Testis (tissue), 5 donors: ENCODE results near the gene BSN. TPM values are rescaled to one million over a fixed set of nuclear protein-coding genes. Genes with fewer than 3 reads are reported as not detected.
A peak's percentile ranks its signal among the peaks of the same experiment; 100 is the strongest.

Experiments used
- DNase-seq: peaks from one replicate; pipeline ENCODE4 v3.0.0-alpha.2; 2019
- H3K27ac ChIP-seq, 2 donors: fragments of 200-600 bp; sonication (generic); one replicate each; pipeline ENCODE4 v1.5.1; 2019
- H3K27me3 ChIP-seq: fragments of 200-600 bp; sonication (generic); one replicate; pipeline ENCODE4 v1.5.1; 2019
- H3K36me3 ChIP-seq: fragments of 200-600 bp; sonication (generic); one replicate; pipeline ENCODE4 v1.5.1; 2017; ENCODE audit warnings: low read depth; ENCODE audit errors: missing control alignments
- H3K4me1 ChIP-seq: fragments of 200-600 bp; sonication (generic); one replicate; pipeline ENCODE4 v1.5.1; 2019
- H3K4me3 ChIP-seq, 2 donors: fragments of 200-600 bp; sonication (generic); one replicate each; pipeline ENCODE4 v1.5.1; 2017 to 2019
- H3K9me3 ChIP-seq: fragments of 200-600 bp; sonication (generic); one replicate; pipeline ENCODE4 v1.5.1; 2017
- CTCF ChIP-seq, 3 experiments: fragments of 450-650 bp in 2 of 3; fragments of 200-600 bp in 1 of 3; sonication (generic) in 1 of 3; IDR thresholded peaks; one replicate each; pipeline ENCODE4 v1.5.1; 2016 to 2019; ENCODE audit warnings: antibody characterized with exemption in 3 of 3, mild to moderate bottlenecking in 2 of 3, moderate library complexity in 1 of 3
- POLR2A ChIP-seq: fragments of 450-650 bp; IDR thresholded peaks from one replicate; pipeline ENCODE4 v1.6.1; 2017; ENCODE audit warnings: antibody characterized with exemption, mild to moderate bottlenecking, moderate library complexity
- WGBS, 2 donors: methylation state at CpG; one replicate each; pipeline ENCODE4 v1.1.5; 2018; 5-methylcytosine and 5-hydroxymethylcytosine counted together
- intact Hi-C: fragments of 100-400 bp; cut with DNase I; formaldehyde crosslinking; loops from one replicate; pipeline ENCODE4 v1.15.1; 2023; ENCODE audit warnings: low total_unique reads
- long read RNA-seq, 2 donors: transcript quantifications; one replicate each; lab custom pipeline, GENCODE V29; 2026
- polyA plus RNA-seq: library from polyadenylated mRNA; stranded (reverse); fragments of 350-450 nt; fragmentation: Illumina TruSeq; extraction: RNeasy Lipid Tissue Mini Kit (QIAGEN cat#74804); gene quantifications from one replicate; pipeline ENCODE4 v1.2.3, GENCODE V29; 2014; ENCODE audit warnings: low read depth, low replicate concordance; ENCODE audit not compliant: insufficient read depth
- total RNA-seq, 2 donors: library from RNA; depleted of rRNA; stranded (reverse); fragments of >200 nt; gene quantifications; one replicate each; pipeline ENCODE4 v1.2.3, GENCODE V29; 2016

Gene BSN
- total RNA-seq, result 10 to 100 TPM; 18.9 to 25.3 TPM
- polyA plus RNA-seq, result 9.9 TPM
- long read RNA-seq, donor 1, result 0 reads
- long read RNA-seq, donor 2, result 0 reads

DNA sequence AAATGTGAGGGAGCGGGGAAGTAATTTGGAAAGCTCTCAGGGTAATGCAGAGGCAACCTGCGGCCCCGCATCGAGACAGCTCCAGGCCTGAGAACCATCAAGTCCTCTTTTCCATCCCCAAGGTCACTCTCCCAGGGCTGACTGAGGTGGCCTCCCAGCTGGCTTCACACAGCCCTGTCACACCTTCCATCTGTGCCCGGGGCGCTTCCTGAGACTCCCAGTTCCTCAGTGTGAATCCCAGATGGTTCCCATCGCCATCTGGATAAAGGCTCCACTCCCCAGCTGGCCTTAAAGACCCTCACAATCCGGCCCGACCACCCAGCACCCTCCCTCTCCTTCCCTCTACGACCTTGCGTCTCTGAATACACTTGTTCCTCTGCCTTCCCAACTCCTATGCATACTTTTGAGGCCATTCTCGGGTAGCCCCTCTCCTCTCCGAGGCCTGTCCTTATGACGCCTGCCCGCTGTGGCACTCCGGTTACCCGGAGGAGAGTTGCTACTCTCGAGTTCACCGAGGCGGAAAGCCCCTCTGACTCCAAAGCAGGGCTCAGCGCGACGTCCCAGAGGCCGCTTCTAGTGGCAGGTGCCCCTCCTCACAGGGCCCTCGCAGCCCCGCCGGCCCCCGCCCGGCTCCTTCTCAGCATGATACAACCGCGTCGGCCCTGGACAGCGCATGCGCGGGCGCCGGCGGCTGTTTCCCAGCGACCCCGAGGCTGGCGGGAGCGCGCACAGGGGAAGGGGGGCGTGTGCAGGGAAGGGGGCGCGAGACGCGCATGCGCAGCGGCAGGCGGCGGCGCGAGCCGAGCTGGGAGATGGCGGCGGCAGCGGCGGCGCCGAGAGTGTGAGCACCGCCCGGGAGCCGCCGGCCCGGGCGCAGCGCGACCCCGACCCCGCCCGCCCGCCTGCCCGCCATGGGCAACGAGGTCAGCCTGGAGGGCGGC, at the start of gene BSN:
Gene BSN (plus strand): TSS at position 786 of the 941 bp plus-strand sequence. CDS start 126 bp downstream, at position 912.
- H3K9me3 ChIP-seq, result no peaks in the 10 kb centered on the region
- H3K4me3 ChIP-seq, result peak within 1 kb of the TSS; percentile 56 to 86
- WGBS, 2 donors, result 2% methylated on average over 19 to 74 of the region's 76 CpGs
- H3K27ac ChIP-seq, result peak within 1 kb of the TSS; percentile 71 to 84
- TF ChIP-seq POLR2A (peak; percentile 32), CTCF (IDR thresholded peaks at IDR 0.05) (no peak)
- DNase-seq, result peak; percentile 95
- peaks cover 27% of the 10 kb centered on the region for H3K4me1 ChIP-seq
- no peaks in the 10 kb centered on the region for H3K27me3 ChIP-seq
- no peaks in the 10 kb centered on the region for H3K36me3 ChIP-seq
- intact Hi-C loops, result no loop called here

GRCh38 chr3:49506906-49507305, 47.4 kb upstream of the BSN start:
- no peaks in the 10 kb centered on the region for H3K4me1 ChIP-seq
- no peak overlapping the region for H3K4me3 ChIP-seq
- DNase-seq, result no peak
- H3K36me3 ChIP-seq, result no peaks in the 10 kb centered on the region
- 65 to 66% methylated on average over 3 of the region's 3 CpGs for WGBS, 2 donors
- H3K27me3 ChIP-seq, result no peaks in the 10 kb centered on the region
- TF ChIP-seq POLR2A, result no peak
- TF ChIP-seq CTCF (IDR thresholded peaks at IDR 0.05), result no peak
- no peak overlapping the region for H3K27ac ChIP-seq
- no peaks in the 10 kb centered on the region for H3K9me3 ChIP-seq
- intact Hi-C loops, result no loop called here

DNA sequence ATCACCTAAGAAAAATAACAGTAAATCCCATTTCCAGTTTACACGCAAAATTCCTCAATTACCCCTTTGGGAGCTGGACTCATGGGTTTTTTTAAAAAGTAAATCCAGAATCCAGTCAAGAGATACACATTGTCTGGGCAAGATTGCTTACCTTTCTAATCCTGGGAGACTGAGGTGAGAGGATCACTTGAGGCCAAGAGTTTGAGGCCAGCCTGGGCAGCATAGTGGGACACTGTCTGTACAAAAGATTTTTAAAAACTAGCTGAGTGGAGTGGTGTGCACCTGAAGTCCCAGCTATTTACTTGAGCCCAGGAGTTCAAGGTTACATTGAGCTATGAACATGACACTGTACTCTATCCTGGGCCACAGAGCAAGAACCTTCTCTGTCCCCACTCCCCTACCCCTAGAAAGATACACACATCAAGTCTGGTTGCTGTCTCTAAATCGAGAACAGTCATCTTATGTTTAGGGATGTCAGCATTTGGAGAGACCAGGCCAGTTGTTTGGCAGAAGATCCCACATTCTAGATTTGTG, 45.2 kb upstream of the BSN start:
- H3K27me3 ChIP-seq, result no peaks in the 10 kb centered on the region
- intact Hi-C loops, result no loop called here

GRCh38 chr3:49511639-49512038, 42.6 kb upstream of the BSN start:
- Histone ChIP-seq H3K9me3 (no peaks in the 10 kb centered on the region), H3K4me3 (no peak overlapping the region), H3K27ac (no peak overlapping the region), H3K36me3 (no peaks in the 10 kb centered on the region), H3K27me3 (no peaks in the 10 kb centered on the region), H3K4me1 (peaks cover 13% of the 10 kb centered on the region)
- no peak for TF ChIP-seq POLR2A
- no peak for TF ChIP-seq CTCF (IDR thresholded peaks at IDR 0.05)
- intact Hi-C loops, result no loop called here
- DNase-seq, result no peak
- 69 to 70% methylated on average over 2 of the region's 2 CpGs for WGBS, 2 donors

More for the DNA sequence above, 45.2 kb upstream of the BSN start:
- Histone ChIP-seq H3K36me3 (no peaks in the 10 kb centered on the region), H3K9me3 (no peaks in the 10 kb centered on the region), H3K27ac (no peak overlapping the region), H3K4me3 (no peak overlapping the region), H3K4me1 (peaks cover 13% of the 10 kb centered on the region)
- 38 to 44% methylated on average over 2 of the region's 2 CpGs for WGBS, 2 donors
- TF ChIP-seq CTCF (IDR thresholded peaks at IDR 0.05) (no peak), POLR2A (no peak)
- DNase-seq, result no peak
